B cell (primary cell): ENCODE data around the gene CCDC14. TPM values are rescaled to one million over a fixed set of nuclear protein-coding genes. Genes with fewer than 3 reads are reported as not detected.

Source experiments
- ATAC-seq: fragments of 200-7000 bp; cut with Tn5 transposase; one replicate; pipeline ENCODE4 v1.10.0; 2021; ENCODE audit warnings: low read depth, mild to moderate bottlenecking, moderate number of reproducible peaks, moderate library complexity
- CTCF ChIA-PET: fragments of 350-600 bp; sonication (Branson Sonifier 250); formaldehyde crosslinking; loops from one replicate; lab custom pipeline; 2021; ENCODE audit warnings: antibody characterized with exemption, inconsistent platforms; lab: Charles Lee
- POLR2A ChIA-PET: fragments of 350-600 bp; sonication (Branson Sonifier 250); formaldehyde crosslinking; loops from one replicate; lab custom pipeline; 2021; ENCODE audit warnings: antibody characterized with exemption; lab: Charles Lee
- DNase-seq: peaks from one replicate; pipeline ENCODE4 v3.0.0; 2013
- H2AFZ ChIP-seq: 2 replicates; pipeline ENCODE4 v1.6.1; 2012; ENCODE audit warnings: mild to moderate bottlenecking, low read depth, low read length; ENCODE audit not compliant: insufficient read depth, poor library complexity, severe bottlenecking
- H3K27ac ChIP-seq, 2 donors: 1 replicate in 1 of 2; 2 replicates in 1 of 2; pipeline ENCODE4 v1.5.1; 2012 to 2013; ENCODE audit warnings: low read length in 2 of 2, mild to moderate bottlenecking in 2 of 2, moderate library complexity in 1 of 2
- H3K27me3 ChIP-seq, 4 experiments: fragments of 200-600 bp in 1 of 4; sonication (generic) in 1 of 4; replicated peaks in 1 of 4; 1 replicate in 2 of 4; 2 replicates in 2 of 4; pipeline versions ENCODE4 v1.6.1 to v1.7.0; 2013 to 2016; ENCODE audit warnings: low read length in 3 of 4, mild to moderate bottlenecking in 2 of 4, mixed read lengths in 1 of 4, moderate library complexity in 1 of 4; ENCODE audit not compliant: insufficient read depth in 4 of 4, control insufficient read depth in 3 of 4; ENCODE audit errors: control extremely low read depth in 1 of 4
- H3K36me3 ChIP-seq, 2 experiments: replicated peaks in 1 of 2; 1 replicate in 1 of 2; 2 replicates in 1 of 2; pipeline versions ENCODE4 v1.6.1 to v1.7.1; 2013; ENCODE audit warnings: low read length in 1 of 2; ENCODE audit not compliant: insufficient read depth in 2 of 2, control insufficient read depth in 1 of 2; ENCODE audit errors: control extremely low read depth in 1 of 2, extremely low read depth in 1 of 2
- H3K4me1 ChIP-seq, 2 donors: fragments of 200-600 bp in 1 of 2; sonication (generic) in 1 of 2; 1 replicate in 1 of 2; 2 replicates in 1 of 2; pipeline versions ENCODE4 v1.5.1 to v1.6.1; 2013 to 2017; ENCODE audit warnings: low read length in 2 of 2; ENCODE audit not compliant: control insufficient read depth in 2 of 2, insufficient read depth in 2 of 2
- H3K4me2 ChIP-seq: replicated peaks from 2 replicates; pipeline ENCODE3; 2012; ENCODE audit warnings: mild to moderate bottlenecking, low read depth, low read length; ENCODE audit not compliant: poor library complexity, severe bottlenecking
- H3K4me3 ChIP-seq, 5 experiments: fragments of 200-600 bp in 1 of 5; sonication (generic) in 1 of 5; 1 replicate in 3 of 5; 2 replicates in 2 of 5; pipeline versions ENCODE4 v1.5.1 to v1.7.0; 2011 to 2016; ENCODE audit warnings: low read length in 4 of 5, mild to moderate bottlenecking in 4 of 5, low read depth in 2 of 5, control low read depth in 1 of 5, moderate library complexity in 1 of 5; ENCODE audit not compliant: insufficient read depth in 1 of 5; ENCODE audit errors: control extremely low read depth in 1 of 5, extremely low read depth in 1 of 5
- H3K79me2 ChIP-seq: fragments of 200-600 bp; sonication (generic); one replicate; pipeline ENCODE4 v1.6.0; 2016; ENCODE audit warnings: low read length; ENCODE audit not compliant: control insufficient read depth, insufficient read depth
- H3K9ac ChIP-seq: fragments of 200-600 bp; sonication (generic); 2 replicates; pipeline ENCODE4 v1.6.1; 2017; ENCODE audit warnings: mild to moderate bottlenecking, low read length, moderate library complexity
- H3K9me3 ChIP-seq, 3 donors: one replicate each; pipeline versions ENCODE4 v1.6.1 to v1.7.1; 2013; ENCODE audit warnings: low read length in 2 of 3; ENCODE audit not compliant: control insufficient read depth in 2 of 3, insufficient read depth in 1 of 3; ENCODE audit errors: control extremely low read depth in 1 of 3
- H4K20me1 ChIP-seq: 2 replicates; pipeline ENCODE4 v1.6.0; 2012; ENCODE audit warnings: mild to moderate bottlenecking, low read length; ENCODE audit not compliant: insufficient read depth, control insufficient read depth, poor library complexity, severe bottlenecking
- H3K27ac Mint-ChIP-seq: one replicate; pipeline ENCODE4 v1.8.0; 2021; ENCODE audit warnings: mixed read lengths
- H3K27me3 Mint-ChIP-seq: one replicate; pipeline ENCODE4 v1.8.0; 2021; ENCODE audit warnings: mixed read lengths
- H3K4me1 Mint-ChIP-seq: one replicate; pipeline ENCODE4 v1.8.0; 2021; ENCODE audit warnings: mixed read lengths
- H3K4me3 Mint-ChIP-seq: one replicate; pipeline ENCODE4 v1.8.0; 2021; ENCODE audit warnings: mixed read lengths
- H3K9me3 Mint-ChIP-seq: one replicate; pipeline ENCODE4 v1.8.0; 2022; ENCODE audit warnings: mixed read lengths; ENCODE audit not compliant: insufficient read depth
- EZH2 ChIP-seq: IDR thresholded peaks from 2 replicates; pipeline ENCODE4 v1.6.1; 2012; ENCODE audit warnings: borderline replicate concordance, low read depth, mild to moderate bottlenecking, moderate library complexity, low read length; ENCODE audit not compliant: insufficient read depth, poor library complexity, severe bottlenecking
- WGBS: methylation state at CpG from one replicate; pipeline ENCODE4 v1.1.5; 2013; ENCODE audit warnings: missing lambda C conversion rate; ENCODE audit not compliant: insufficient coverage; 5-methylcytosine and 5-hydroxymethylcytosine counted together
- intact Hi-C: fragments of 100-400 bp; cut with micrococcal nuclease; formaldehyde crosslinking; loops from one replicate; pipeline ENCODE4 v1.10.0; 2022
- polyA plus RNA-seq: library from polyadenylated mRNA; depleted of rRNA; stranded (reverse); fragments of >200 nt; gene quantifications from 2 replicates; pipeline ENCODE4 v1.2.3, GENCODE V29; 2012
- total RNA-seq, 2 donors: library from RNA; stranded (reverse); fragments of 120-200 nt in 1 of 2; gene quantifications; 1 replicate in 1 of 2; 2 replicates in 1 of 2; pipeline versions ENCODE4 v1.2.3 to v1.2.4, GENCODE V29; 2013 to 2022
- TF ChIP-seq, protein P1 (sequence below): fragments of 200-600 bp; IDR thresholded peaks from one replicate; pipeline ENCODE4 v1.8.0; 2022; ENCODE audit warnings: antibody characterized with exemption, mild to moderate bottlenecking

Gene CCDC14
- total and polyA plus RNA-seq, 2 donors (not counting 1 experiment from before 2014, with no cell fraction given): 35.3 to 54.2 TPM

DNA sequence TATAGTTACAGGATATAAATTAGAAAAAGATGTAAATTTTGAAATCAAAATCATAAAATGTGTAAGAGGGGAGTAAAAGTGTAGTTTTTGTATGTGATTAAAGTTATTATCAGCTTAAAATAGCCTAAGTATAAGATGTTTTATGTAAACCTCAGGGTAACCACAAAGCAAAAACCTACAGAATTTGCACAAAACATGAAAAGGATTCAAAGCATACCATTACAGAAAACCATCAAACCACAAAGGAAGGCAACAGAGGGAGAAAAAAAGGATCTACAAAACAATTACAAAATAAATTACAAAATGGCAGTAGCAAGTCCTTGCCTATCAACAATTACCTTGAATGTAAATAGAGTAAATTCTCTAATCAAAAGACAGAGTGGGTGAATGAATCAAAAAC, 40.2 kb downstream of the CCDC14 start:
- no peak for ATAC-seq
- Histone ChIP-seq H3K9me3 (peaks cover 5 to 22% (median 17%) of the 10 kb centered on the region in 3 donors), H3K27me3 (no peaks in the 10 kb centered on the region), H4K20me1 (no peaks in the 10 kb centered on the region), H3K79me2 (no peaks in the 10 kb centered on the region), H3K4me3 (no peak overlapping the region), H3K4me2 (no peak overlapping the region), H3K9ac (no peak overlapping the region), H3K27ac (no peak overlapping the region), H3K4me1 (no peaks in the 10 kb centered on the region), H3K36me3 (peaks cover 7 to 9% of the 10 kb centered on the region in 2 experiments), H2AFZ (no peak overlapping the region)
- H3K9me3 Mint-ChIP-seq: peaks cover 15% of the 10 kb centered on the region
- H3K4me3 Mint-ChIP-seq: no peak overlapping the region
- ChIA-PET CTCF (no interaction called here), POLR2A (no interaction called here)
- H3K4me1 Mint-ChIP-seq: no peaks in the 10 kb centered on the region
- DNase-seq: no peak
- no peaks in the 10 kb centered on the region for H3K27me3 Mint-ChIP-seq
- intact Hi-C loops: no loop called here
- no peak overlapping the region for H3K27ac Mint-ChIP-seq
- no peak for TF ChIP-seq EZH2
- TF ChIP-seq, protein P1, sequence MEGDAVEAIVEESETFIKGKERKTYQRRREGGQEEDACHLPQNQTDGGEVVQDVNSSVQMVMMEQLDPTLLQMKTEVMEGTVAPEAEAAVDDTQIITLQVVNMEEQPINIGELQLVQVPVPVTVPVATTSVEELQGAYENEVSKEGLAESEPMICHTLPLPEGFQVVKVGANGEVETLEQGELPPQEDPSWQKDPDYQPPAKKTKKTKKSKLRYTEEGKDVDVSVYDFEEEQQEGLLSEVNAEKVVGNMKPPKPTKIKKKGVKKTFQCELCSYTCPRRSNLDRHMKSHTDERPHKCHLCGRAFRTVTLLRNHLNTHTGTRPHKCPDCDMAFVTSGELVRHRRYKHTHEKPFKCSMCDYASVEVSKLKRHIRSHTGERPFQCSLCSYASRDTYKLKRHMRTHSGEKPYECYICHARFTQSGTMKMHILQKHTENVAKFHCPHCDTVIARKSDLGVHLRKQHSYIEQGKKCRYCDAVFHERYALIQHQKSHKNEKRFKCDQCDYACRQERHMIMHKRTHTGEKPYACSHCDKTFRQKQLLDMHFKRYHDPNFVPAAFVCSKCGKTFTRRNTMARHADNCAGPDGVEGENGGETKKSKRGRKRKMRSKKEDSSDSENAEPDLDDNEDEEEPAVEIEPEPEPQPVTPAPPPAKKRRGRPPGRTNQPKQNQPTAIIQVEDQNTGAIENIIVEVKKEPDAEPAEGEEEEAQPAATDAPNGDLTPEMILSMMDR: no peak

DNA sequence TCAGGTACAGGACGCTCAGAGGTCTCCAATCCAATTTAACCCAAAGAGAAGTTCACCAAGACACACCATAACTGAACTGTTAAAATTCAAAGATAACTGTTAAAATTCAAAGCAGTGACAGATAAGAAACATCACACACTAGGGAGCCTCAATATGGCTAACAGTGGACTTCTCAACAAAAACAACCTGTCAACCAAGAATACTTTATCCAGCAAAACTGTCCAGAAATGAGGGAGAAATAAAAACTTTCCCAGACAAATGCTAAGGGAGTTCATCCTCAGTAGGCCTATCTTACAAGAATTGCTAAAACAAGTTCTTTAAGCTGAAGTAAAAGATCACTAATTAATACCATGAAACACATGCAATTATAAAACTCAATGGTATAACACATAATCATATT, 40.6 kb downstream of the CCDC14 start:
- DNase-seq: no peak
- Histone ChIP-seq H2AFZ (no peak overlapping the region), H3K9me3 (peaks cover 5 to 22% (median 17%) of the 10 kb centered on the region in 3 donors), H3K4me2 (no peak overlapping the region), H3K79me2 (no peaks in the 10 kb centered on the region), H3K4me1 (no peaks in the 10 kb centered on the region), H3K27ac (no peak overlapping the region), H4K20me1 (no peaks in the 10 kb centered on the region), H3K9ac (no peak overlapping the region), H3K4me3 (no peak overlapping the region), H3K27me3 (no peaks in the 10 kb centered on the region), H3K36me3 (peaks cover 7 to 9% of the 10 kb centered on the region in 2 experiments)
- H3K9me3 Mint-ChIP-seq: peaks cover 15% of the 10 kb centered on the region
- no peak overlapping the region for H3K27ac Mint-ChIP-seq
- ChIA-PET POLR2A (no interaction called here), CTCF (no interaction called here)
- no peak for ATAC-seq
- H3K27me3 Mint-ChIP-seq: no peaks in the 10 kb centered on the region
- no peak overlapping the region for H3K4me3 Mint-ChIP-seq
- WGBS: no CpG with 5 or more reads among the region's 1 CpG
- intact Hi-C loops: no loop called here
- no peaks in the 10 kb centered on the region for H3K4me1 Mint-ChIP-seq
- TF ChIP-seq, protein P1: no peak
